Gastroesophageal sphincter (tissue), 4 donors: Measurements from ENCODE around the gene ARHGEF17. TPM values are rescaled to one million over a fixed set of nuclear protein-coding genes. Genes with fewer than 3 reads are reported as not detected.

Experiments used
- ATAC-seq: fragments of 150-250 bp; one replicate; pipeline ENCODE4 v1.9.1; 2016; ENCODE audit warnings: mild to moderate bottlenecking, moderate library complexity
- H3K27ac ChIP-seq, 4 donors: fragments of 200-600 bp; sonication (generic) in 3 of 4; 1 replicate in 3 of 4; 2 replicates in 1 of 4; pipeline ENCODE4 v1.5.1; 2016 to 2019
- H3K27me3 ChIP-seq: fragments of 200-600 bp; sonication (generic); one replicate; pipeline ENCODE4 v1.5.1; 2019
- H3K36me3 ChIP-seq, 2 donors: fragments of 200-600 bp; sonication (generic); one replicate each; pipeline ENCODE4 v1.5.1; 2019; ENCODE audit warnings: control low read depth in 1 of 2
- H3K4me1 ChIP-seq, 3 donors: fragments of 200-600 bp; sonication (generic); 1 replicate in 2 of 3; 2 replicates in 1 of 3; pipeline ENCODE4 v1.5.1; 2016 to 2019; ENCODE audit warnings: control low read depth in 2 of 3
- H3K4me3 ChIP-seq, 2 donors: fragments of 200-600 bp; sonication (generic); one replicate each; pipeline ENCODE4 v1.5.1; 2019; ENCODE audit warnings: mild to moderate bottlenecking in 1 of 2, moderate library complexity in 1 of 2
- H3K9me3 ChIP-seq, 3 donors: fragments of 200-600 bp; sonication (generic); one replicate each; pipeline ENCODE4 v1.5.1; 2017 to 2019; ENCODE audit warnings: control low read depth in 2 of 3
- EP300 ChIP-seq: sonication (generic); formaldehyde crosslinking; IDR thresholded peaks from one replicate; pipeline ENCODE4 v1.6.1; 2017; ENCODE audit warnings: antibody characterized with exemption, mild to moderate bottlenecking
- POLR2A ChIP-seq, 2 donors: fragments of 450-650 bp; IDR thresholded peaks; one replicate each; pipeline ENCODE4 v1.6.1; 2017; ENCODE audit warnings: antibody characterized with exemption in 2 of 2, mild to moderate bottlenecking in 2 of 2, moderate library complexity in 1 of 2
- POLR2AphosphoS5 ChIP-seq: sonication (generic); formaldehyde crosslinking; IDR thresholded peaks from one replicate; pipeline ENCODE4 v1.6.1; 2017; ENCODE audit warnings: antibody characterized with exemption
- WGBS, 2 donors: methylation state at CpG; one replicate each; pipeline ENCODE4 v1.1.5; 2018; ENCODE audit warnings: low coverage in 1 of 2; 5-methylcytosine and 5-hydroxymethylcytosine counted together
- total RNA-seq, 4 donors: library from RNA; depleted of rRNA; stranded (reverse); fragments of >200 nt; gene quantifications; one replicate each; pipeline ENCODE4 v1.1.0, GENCODE V29; 2016
- TF ChIP-seq, protein P1 (sequence below), 4 experiments: fragments of 200-600 bp in 2 of 4; fragments of 450-650 bp in 2 of 4; sonication (generic) in 1 of 4; IDR thresholded peaks; one replicate each; pipeline ENCODE4 v1.5.1; 2017 to 2019; ENCODE audit warnings: antibody characterized with exemption in 4 of 4, mild to moderate bottlenecking in 2 of 4, moderate library complexity in 2 of 4

The ARHGEF17 gene
- total RNA-seq, 4 donors from 2014 or later: 52.5 to 169 (median 84.4) TPM

- Histone ChIP-seq H3K27ac (peak overlapping the region in 1 of 4 donors; percentile 29), H3K4me3 (no peak overlapping the region), H3K27me3 (peaks cover 53% of the 10 kb centered on the region), H3K36me3 (no peaks in the 10 kb centered on the region), H3K4me1 (peaks cover 0 to 15% (median 4%) of the 10 kb centered on the region in 3 donors), H3K9me3 (no peaks in the 10 kb centered on the region)
- no peak for TF ChIP-seq EP300
- TF ChIP-seq POLR2A (IDR thresholded peaks at IDR 0.05): no peak
- TF ChIP-seq POLR2AphosphoS5: no peak
- TF ChIP-seq, protein P1, sequence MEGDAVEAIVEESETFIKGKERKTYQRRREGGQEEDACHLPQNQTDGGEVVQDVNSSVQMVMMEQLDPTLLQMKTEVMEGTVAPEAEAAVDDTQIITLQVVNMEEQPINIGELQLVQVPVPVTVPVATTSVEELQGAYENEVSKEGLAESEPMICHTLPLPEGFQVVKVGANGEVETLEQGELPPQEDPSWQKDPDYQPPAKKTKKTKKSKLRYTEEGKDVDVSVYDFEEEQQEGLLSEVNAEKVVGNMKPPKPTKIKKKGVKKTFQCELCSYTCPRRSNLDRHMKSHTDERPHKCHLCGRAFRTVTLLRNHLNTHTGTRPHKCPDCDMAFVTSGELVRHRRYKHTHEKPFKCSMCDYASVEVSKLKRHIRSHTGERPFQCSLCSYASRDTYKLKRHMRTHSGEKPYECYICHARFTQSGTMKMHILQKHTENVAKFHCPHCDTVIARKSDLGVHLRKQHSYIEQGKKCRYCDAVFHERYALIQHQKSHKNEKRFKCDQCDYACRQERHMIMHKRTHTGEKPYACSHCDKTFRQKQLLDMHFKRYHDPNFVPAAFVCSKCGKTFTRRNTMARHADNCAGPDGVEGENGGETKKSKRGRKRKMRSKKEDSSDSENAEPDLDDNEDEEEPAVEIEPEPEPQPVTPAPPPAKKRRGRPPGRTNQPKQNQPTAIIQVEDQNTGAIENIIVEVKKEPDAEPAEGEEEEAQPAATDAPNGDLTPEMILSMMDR (IDR thresholded peaks at IDR 0.05): no peak
- no peak for ATAC-seq
- WGBS, 2 donors: 68 to 70% methylated on average over 2 to 3 of the region's 3 CpGs
Observed at GRCh38 chr11:73267122-73267846, 40.8 kb upstream of the ARHGEF17 start.

GRCh38 chr11:73267906-73268540 is 40.1 kb upstream of the ARHGEF17 start:
- no peak for ATAC-seq
- peaks cover 0 to 15% (median 4%) of the 10 kb centered on the region in 3 donors for H3K4me1 ChIP-seq
- no peak overlapping the region for H3K27ac ChIP-seq
- no peaks in the 10 kb centered on the region for H3K36me3 ChIP-seq
- TF ChIP-seq EP300: no peak
- TF ChIP-seq, protein P1 (IDR thresholded peaks at IDR 0.05): no peak
- TF ChIP-seq POLR2AphosphoS5: no peak
- TF ChIP-seq POLR2A (IDR thresholded peaks at IDR 0.05): no peak
- no peak overlapping the region for H3K4me3 ChIP-seq
- no peaks in the 10 kb centered on the region for H3K9me3 ChIP-seq
- 92% methylated on average over 5 of the region's 8 CpGs; no CpG with 5 or more reads in 1 of the 2 donors for whole genome bisulfite sequencing, 2 donors
- H3K27me3 ChIP-seq: peaks cover 52% of the 10 kb centered on the region

GRCh38 chr11:73268671-73269271 is 39.3 kb upstream of the ARHGEF17 start:
- Histone ChIP-seq H3K27me3 (peaks cover 45% of the 10 kb centered on the region), H3K4me1 (peaks cover 0 to 15% (median 4%) of the 10 kb centered on the region in 3 donors), H3K9me3 (no peaks in the 10 kb centered on the region), H3K36me3 (no peaks in the 10 kb centered on the region), H3K4me3 (no peak overlapping the region), H3K27ac (no peak overlapping the region)
- WGBS, 2 donors: 93 to 100% methylated on average over 2 to 3 of the region's 8 CpGs
- TF ChIP-seq POLR2AphosphoS5: no peak
- ATAC-seq: no peak

DNA sequence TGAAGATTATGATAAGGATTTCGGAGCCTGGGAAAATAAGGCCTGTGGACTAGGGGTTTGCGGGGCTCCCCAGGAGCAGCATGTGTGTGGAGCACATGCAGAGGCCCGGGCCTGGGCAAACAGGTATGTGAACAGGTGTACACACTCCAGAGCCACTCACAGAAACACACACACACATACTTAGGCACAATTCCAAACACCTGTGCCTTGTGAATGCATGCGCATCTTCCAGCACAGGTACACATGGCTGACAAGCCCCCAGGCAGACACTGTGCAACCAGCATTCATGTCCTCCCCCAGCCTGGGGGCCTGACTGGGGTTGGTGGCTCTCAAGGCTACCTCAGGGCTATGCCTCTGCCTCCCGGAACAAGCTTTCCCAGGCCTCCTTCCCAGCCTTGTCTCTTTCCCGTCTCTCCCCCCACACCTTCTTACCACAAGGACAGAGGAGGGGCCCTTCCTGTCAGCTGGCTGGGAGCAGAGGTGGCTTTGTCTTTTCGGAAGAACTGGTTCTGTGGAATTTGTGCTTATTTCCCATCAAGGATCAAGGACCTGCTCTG is 38.5 kb upstream of the ARHGEF17 start:
- Histone ChIP-seq H3K9me3 (no peaks in the 10 kb centered on the region), H3K4me1 (peaks cover 0 to 9% (median 0%) of the 10 kb centered on the region in 3 donors), H3K36me3 (no peaks in the 10 kb centered on the region), H3K4me3 (no peak overlapping the region), H3K27me3 (peaks cover 37% of the 10 kb centered on the region), H3K27ac (no peak overlapping the region)
- WGBS, 2 donors: 40 to 60% methylated on average over 1 of the region's 7 CpGs
- TF ChIP-seq POLR2AphosphoS5 (no peak), POLR2A (IDR thresholded peaks at IDR 0.05) (no peak), EP300 (no peak)
- TF ChIP-seq, protein P1 (IDR thresholded peaks at IDR 0.05): no peak
- ATAC-seq: no peak

DNA sequence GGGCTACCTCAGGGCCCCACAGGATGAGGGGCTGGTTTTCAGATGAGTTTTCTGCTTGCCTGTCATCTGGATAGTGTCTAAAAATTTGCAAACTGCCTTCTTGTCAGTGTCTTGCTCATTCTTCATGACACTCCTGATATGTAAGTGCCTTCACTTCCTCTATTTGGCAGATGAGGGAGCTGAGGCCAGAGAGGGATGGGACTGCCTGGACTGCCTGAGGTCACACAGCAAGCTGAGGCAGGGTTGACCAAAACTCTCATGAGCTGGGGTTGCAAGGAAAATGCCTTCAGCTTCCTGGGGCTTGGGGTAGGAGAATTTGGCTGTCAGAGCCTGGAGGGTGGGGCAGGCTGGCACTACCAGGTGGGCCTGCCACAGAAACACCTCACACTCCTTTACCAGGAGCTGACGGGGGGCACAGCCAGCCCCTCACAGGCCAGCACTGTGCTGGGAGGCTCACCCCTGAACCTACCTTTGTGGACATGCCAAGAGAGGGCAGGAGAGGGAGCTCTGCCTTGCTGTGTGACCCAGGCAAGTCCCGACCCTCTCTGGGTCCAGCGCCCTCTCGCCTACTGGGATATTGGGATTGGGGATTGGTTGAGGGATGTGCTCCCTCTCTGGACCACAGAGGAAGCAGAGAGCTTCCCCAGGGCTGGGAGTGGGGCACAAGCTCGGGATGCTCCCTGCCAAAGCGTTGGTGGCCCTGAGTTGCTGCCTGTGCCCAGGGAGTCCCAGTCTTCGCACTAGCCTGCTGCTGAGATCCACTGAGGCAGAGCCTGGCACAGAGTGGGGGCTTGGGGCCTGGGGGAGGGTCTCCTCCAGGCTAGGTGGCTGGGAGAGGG is 37.8 kb upstream of the ARHGEF17 start:
- peaks cover 0 to 6% (median 0%) of the 10 kb centered on the region in 3 donors for H3K4me1 ChIP-seq
- H3K27ac ChIP-seq: no peak overlapping the region
- no peak overlapping the region for H3K4me3 ChIP-seq
- TF ChIP-seq, protein P1 (IDR thresholded peaks at IDR 0.05): no peak
- no peak for TF ChIP-seq POLR2A (IDR thresholded peaks at IDR 0.05)
- TF ChIP-seq POLR2AphosphoS5: no peak
- no peak for ATAC-seq
- peaks cover 34% of the 10 kb centered on the region for H3K27me3 ChIP-seq
- H3K36me3 ChIP-seq: no peaks in the 10 kb centered on the region
- 80% methylated on average over 1 of the region's 7 CpGs; no CpG with 5 or more reads in 1 of the 2 donors for WGBS, 2 donors
- no peaks in the 10 kb centered on the region for H3K9me3 ChIP-seq
